Measurements from ENCODE around the gene COL4A2. TPM values are rescaled to one million over a fixed set of nuclear protein-coding genes. Genes with fewer than 3 reads are reported as not detected.

The COL4A2 gene
- total RNA-seq, 1 experiment from 2014 or later, result 66.0 TPM

DNA sequence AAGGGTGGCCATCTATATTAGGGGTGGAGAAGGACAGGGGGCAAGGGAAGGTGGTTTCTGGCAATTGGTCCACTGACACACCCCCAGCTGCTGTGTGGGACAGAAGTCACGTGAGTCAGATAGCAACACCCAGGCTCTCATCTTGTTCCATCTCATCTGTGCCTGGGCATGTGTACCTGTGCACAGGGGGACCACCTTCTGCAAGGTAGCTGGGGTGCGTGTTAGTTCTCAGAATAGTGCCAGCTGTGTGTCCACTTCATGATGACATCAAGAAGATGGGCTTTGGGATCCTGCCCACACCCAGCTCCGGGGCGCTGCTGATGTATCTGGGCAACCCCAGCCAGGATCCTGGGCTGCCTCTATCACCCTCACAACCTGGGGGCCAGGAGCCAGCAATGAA, 38.6 kb downstream of the COL4A2 start:
- TF ChIP-seq, protein P1, sequence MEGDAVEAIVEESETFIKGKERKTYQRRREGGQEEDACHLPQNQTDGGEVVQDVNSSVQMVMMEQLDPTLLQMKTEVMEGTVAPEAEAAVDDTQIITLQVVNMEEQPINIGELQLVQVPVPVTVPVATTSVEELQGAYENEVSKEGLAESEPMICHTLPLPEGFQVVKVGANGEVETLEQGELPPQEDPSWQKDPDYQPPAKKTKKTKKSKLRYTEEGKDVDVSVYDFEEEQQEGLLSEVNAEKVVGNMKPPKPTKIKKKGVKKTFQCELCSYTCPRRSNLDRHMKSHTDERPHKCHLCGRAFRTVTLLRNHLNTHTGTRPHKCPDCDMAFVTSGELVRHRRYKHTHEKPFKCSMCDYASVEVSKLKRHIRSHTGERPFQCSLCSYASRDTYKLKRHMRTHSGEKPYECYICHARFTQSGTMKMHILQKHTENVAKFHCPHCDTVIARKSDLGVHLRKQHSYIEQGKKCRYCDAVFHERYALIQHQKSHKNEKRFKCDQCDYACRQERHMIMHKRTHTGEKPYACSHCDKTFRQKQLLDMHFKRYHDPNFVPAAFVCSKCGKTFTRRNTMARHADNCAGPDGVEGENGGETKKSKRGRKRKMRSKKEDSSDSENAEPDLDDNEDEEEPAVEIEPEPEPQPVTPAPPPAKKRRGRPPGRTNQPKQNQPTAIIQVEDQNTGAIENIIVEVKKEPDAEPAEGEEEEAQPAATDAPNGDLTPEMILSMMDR (IDR thresholded peaks at IDR 0.05; ENCODE audit: unreplicated experiment), result no peak
- no peaks in the 10 kb centered on the region for H3K36me3 Mint-ChIP-seq (ENCODE audit: insufficient read depth, unreplicated experiment)
- no peaks in the 10 kb centered on the region for H3K27me3 Mint-ChIP-seq (ENCODE audit: insufficient read depth, unreplicated experiment)
- no peak overlapping the region for H3K27ac Mint-ChIP-seq (ENCODE audit: low read depth, unreplicated experiment)
- ChIA-PET POLR2A (interaction anchor here (0.6 to 0.8 kb wide), 2 partner anchors 66 to 558 kb away, joined by 3 read pairs; no protein-coding TSS in a partner anchor), CTCF (interaction anchor here (0.6 to 1.0 kb wide), 3 partner anchors 35 to 124 kb away, joined by 3 read pairs; no protein-coding TSS in a partner anchor)
- DNase-seq (ENCODE audit: unreplicated experiment), result no peak
- no peak overlapping the region for H3K4me3 Mint-ChIP-seq (ENCODE audit: unreplicated experiment)
- no TSS peak for BruUV-seq (replicated peaks)
- intact Hi-C loops (cut with micrococcal nuclease), result loop anchor here (2.0 kb wide), 1 partner anchor 39 kb away; the partner anchor contains the start of genes COL4A1 and COL4A2
- H3K9me3 Mint-ChIP-seq (ENCODE audit: unreplicated experiment), result no peaks in the 10 kb centered on the region
- peaks cover 53% of the 10 kb centered on the region for H3K4me1 Mint-ChIP-seq (ENCODE audit: insufficient read depth, unreplicated experiment)

DNA sequence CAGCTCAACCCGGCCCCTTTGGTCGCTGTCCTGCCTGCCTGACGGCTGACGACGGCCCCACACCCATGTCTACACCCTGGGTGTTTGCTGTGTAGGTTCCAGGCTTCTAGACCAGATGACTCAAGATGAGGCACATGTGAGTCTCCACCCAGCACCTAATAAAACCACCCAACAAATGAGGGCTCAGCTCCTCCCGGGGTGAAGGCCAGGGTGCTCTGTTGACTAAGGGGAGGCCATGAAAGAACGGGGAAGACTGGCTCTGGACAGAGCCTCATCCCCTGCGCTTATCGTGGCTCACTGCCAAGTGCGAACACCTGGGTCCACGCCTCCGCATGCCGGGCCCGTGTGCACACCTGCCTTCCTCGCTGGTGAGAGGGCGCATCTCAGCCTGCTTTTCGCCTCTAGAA, 39.6 kb downstream of the COL4A2 start:
- Mint-ChIP-seq H3K9me3 (ENCODE audit: unreplicated experiment) (no peaks in the 10 kb centered on the region), H3K27me3 (ENCODE audit: insufficient read depth, unreplicated experiment) (no peaks in the 10 kb centered on the region), H3K4me3 (ENCODE audit: unreplicated experiment) (no peak overlapping the region), H3K4me1 (ENCODE audit: insufficient read depth, unreplicated experiment) (peaks cover 55% of the 10 kb centered on the region), H3K36me3 (ENCODE audit: insufficient read depth, unreplicated experiment) (no peaks in the 10 kb centered on the region), H3K27ac (ENCODE audit: low read depth, unreplicated experiment) (peak overlapping the region; percentile 95)
- ChIA-PET POLR2A (interaction anchor here (0.7 to 2.7 kb wide), 5 partner anchors 27 to 135 kb away, joined by 3 to 22 read pairs (median 4); partner anchors contain the start of genes COL4A1 and COL4A2), CTCF (interaction anchor here (0.5 to 2.0 kb wide), 2 partner anchors 12 to 65 kb away, joined by 4 to 9 read pairs; no protein-coding TSS in a partner anchor)
- intact Hi-C loops (cut with micrococcal nuclease), result loop anchor here (2.0 kb wide), 1 partner anchor 40 kb away; the partner anchor contains the start of genes COL4A1 and COL4A2
- TF ChIP-seq, protein P1 (IDR thresholded peaks at IDR 0.05; ENCODE audit: unreplicated experiment), result no peak
- peak; percentile 82 for DNase-seq (ENCODE audit: unreplicated experiment)
- BruUV-seq (replicated peaks), result no TSS peak

DNA sequence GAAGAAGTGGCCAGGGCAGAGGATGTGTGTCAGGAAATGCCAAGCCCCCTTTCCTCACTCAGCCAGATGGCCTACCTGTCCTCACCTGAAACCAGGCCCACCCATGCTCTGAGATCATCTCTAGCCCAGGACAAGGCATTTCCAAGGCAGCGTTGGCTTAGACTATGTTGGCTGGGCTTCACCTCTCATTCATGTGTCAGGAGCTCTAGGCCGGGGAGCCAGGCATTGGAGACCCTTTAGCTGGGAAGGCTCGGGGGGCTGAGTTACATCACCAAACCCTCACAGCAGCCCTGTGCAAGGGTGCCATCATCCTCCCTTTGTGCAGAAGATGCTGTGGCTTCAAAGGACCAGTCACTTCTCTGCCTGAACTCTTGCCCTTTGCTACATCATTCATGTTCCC, 40.0 kb downstream of the COL4A2 start:
- Mint-ChIP-seq H3K27ac (ENCODE audit: low read depth, unreplicated experiment) (peak overlapping the region; percentile 95), H3K36me3 (ENCODE audit: insufficient read depth, unreplicated experiment) (no peaks in the 10 kb centered on the region), H3K27me3 (ENCODE audit: insufficient read depth, unreplicated experiment) (no peaks in the 10 kb centered on the region), H3K4me3 (ENCODE audit: unreplicated experiment) (peak overlapping the region; percentile 72), H3K4me1 (ENCODE audit: insufficient read depth, unreplicated experiment) (peaks cover 59% of the 10 kb centered on the region), H3K9me3 (ENCODE audit: unreplicated experiment) (no peaks in the 10 kb centered on the region)
- TF ChIP-seq, protein P1 (IDR thresholded peaks at IDR 0.05; ENCODE audit: unreplicated experiment), result no peak
- DNase-seq (ENCODE audit: unreplicated experiment), result no peak
- ChIA-PET POLR2A (interaction anchor here (0.7 to 2.7 kb wide), 7 partner anchors 27 to 519 kb away, joined by 3 to 22 read pairs (median 4); partner anchors contain the start of genes COL4A1 and COL4A2), CTCF (interaction anchor here (0.6 to 2.0 kb wide), 2 partner anchors 65 to 1080 kb away, joined by 5 to 9 read pairs; no protein-coding TSS in a partner anchor)
- intact Hi-C loops (cut with micrococcal nuclease), result loop anchor here (2.0 kb wide), 1 partner anchor 40 kb away; the partner anchor contains the start of genes COL4A1 and COL4A2
- no TSS peak for BruUV-seq (replicated peaks)

DNA sequence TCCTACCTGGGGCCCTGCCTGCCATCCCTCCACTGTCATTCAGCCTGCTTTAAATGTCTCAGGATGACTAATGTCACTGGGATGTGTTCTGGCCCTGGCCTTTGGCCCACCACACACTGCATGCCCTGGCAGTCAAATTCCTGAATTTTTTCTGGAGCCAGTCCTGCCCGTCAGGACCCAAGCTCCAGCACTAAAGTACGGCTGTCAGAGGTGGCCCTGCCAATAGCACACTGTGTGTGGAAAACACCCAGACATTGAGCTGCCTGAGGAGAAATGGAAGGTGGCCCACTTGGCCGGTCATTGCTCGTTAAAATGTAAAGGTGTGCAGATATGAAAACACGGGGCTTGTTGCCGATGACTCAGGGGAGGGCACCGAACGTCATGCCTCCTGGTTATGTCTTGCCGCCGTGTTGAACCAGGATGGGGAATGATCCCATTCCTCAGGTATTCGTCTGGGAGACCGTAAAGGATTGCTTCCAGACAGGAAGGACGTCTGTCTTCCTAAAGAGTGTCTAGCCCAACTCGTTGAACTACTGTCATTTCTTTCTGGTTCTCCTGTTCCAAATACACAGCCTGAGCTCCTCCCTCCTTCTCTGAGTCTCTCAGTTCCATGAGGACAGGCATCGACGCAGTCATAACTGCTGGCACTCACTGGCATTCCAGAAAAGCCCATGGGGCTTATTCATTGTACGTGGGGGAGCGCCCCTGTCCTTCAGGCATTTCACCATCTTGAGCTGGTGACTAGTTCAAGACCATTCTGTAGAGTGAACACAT, 40.6 kb downstream of the COL4A2 start:
- POLR2A ChIA-PET, result interaction anchor here (0.6 to 2.7 kb wide), 13 partner anchors 22 to 566 kb away, joined by 3 to 22 read pairs (median 4); partner anchors contain the start of genes COL4A1, COL4A2 and NAXD

More for the DNA sequence above, 40.6 kb downstream of the COL4A2 start:
- BruUV-seq (replicated peaks), result no TSS peak
- intact Hi-C loops (cut with micrococcal nuclease), result loop anchor here (1.0 to 2.0 kb wide), 2 partner anchors 41 to 65 kb away; partner anchors contain the start of genes COL4A1 and COL4A2
- TF ChIP-seq, protein P1 (IDR thresholded peaks at IDR 0.05; ENCODE audit: unreplicated experiment), result no peak
- Mint-ChIP-seq H3K4me1 (ENCODE audit: insufficient read depth, unreplicated experiment) (peaks cover 62% of the 10 kb centered on the region), H3K4me3 (ENCODE audit: unreplicated experiment) (peak overlapping the region; percentile 72), H3K27ac (ENCODE audit: low read depth, unreplicated experiment) (peak overlapping the region; percentile 95), H3K27me3 (ENCODE audit: insufficient read depth, unreplicated experiment) (no peaks in the 10 kb centered on the region), H3K36me3 (ENCODE audit: insufficient read depth, unreplicated experiment) (no peaks in the 10 kb centered on the region), H3K9me3 (ENCODE audit: unreplicated experiment) (no peaks in the 10 kb centered on the region)
- CTCF ChIA-PET, result interaction anchor here (0.6 to 2.0 kb wide), 3 partner anchors 47 to 1080 kb away, joined by 3 to 9 read pairs (median 5); no protein-coding TSS in a partner anchor
- peak; percentile 92 for DNase-seq (ENCODE audit: unreplicated experiment)
